Measurements from ENCODE around the gene PTH1R.

The PTH1R gene

GRCh38 chr3:46935989-46936558, 58.6 kb downstream of the PTH1R start:
- H3K27ac ChIP-seq, result peak overlapping the region; percentile 31; the same call in 1 of the 2 replicates
- TF ChIP-seq POLR2AphosphoS5 (IDR thresholded peaks at IDR 0.05; ENCODE audit: borderline replicate concordance, low read depth, low read length) (no peak), EZH2 (IDR thresholded peaks at IDR 0.05) (no peak), FOXP2 (optimal IDR thresholded peaks at IDR 0.05; ENCODE audit: control extremely low read depth, extremely low read length, insufficient read depth) (no peak)

GRCh38 chr3:46936733-46937250, 59.3 kb downstream of the PTH1R start:
- Histone ChIP-seq H3K4me3 (no peak overlapping the region), H3K27ac (no peak overlapping the region), H3K9me3 (ENCODE audit: low read depth, low read length) (no peaks in the 10 kb centered on the region), H3K36me3 (ENCODE audit: insufficient read depth, low read length) (no peaks in the 10 kb centered on the region; the same call in 1 of the 2 replicates), H3K9ac (ENCODE audit: insufficient read length) (no peak overlapping the region)
- DNase-seq (ENCODE audit: low read depth, low spot score), result no peak
- TF ChIP-seq POLR2AphosphoS5 (IDR thresholded peaks at IDR 0.05; ENCODE audit: borderline replicate concordance, low read depth, low read length), result no peak
- TF ChIP-seq EZH2 (IDR thresholded peaks at IDR 0.05), result no peak
- TF ChIP-seq FOXP2 (optimal IDR thresholded peaks at IDR 0.05; ENCODE audit: control extremely low read depth, extremely low read length, insufficient read depth), result no peak

More at GRCh38 chr3:46935989-46936558, 58.6 kb downstream of the PTH1R start:
- no peaks in the 10 kb centered on the region; the same call in 1 of the 2 replicates for H3K36me3 ChIP-seq (ENCODE audit: insufficient read depth, low read length)
- H3K9me3 ChIP-seq (ENCODE audit: low read depth, low read length), result no peaks in the 10 kb centered on the region
- H3K4me3 ChIP-seq, result no peak overlapping the region
- no peak overlapping the region for H3K9ac ChIP-seq (ENCODE audit: insufficient read length)
- DNase-seq (ENCODE audit: low read depth, low spot score), result no peak

- H3K36me3 ChIP-seq (ENCODE audit: insufficient read depth, low read length), result no peaks in the 10 kb centered on the region; the same call in 1 of the 2 replicates
- no peak for TF ChIP-seq FOXP2 (optimal IDR thresholded peaks at IDR 0.05; ENCODE audit: control extremely low read depth, extremely low read length, insufficient read depth)
- no peak for TF ChIP-seq EZH2 (IDR thresholded peaks at IDR 0.05)
- no peak for TF ChIP-seq POLR2AphosphoS5 (IDR thresholded peaks at IDR 0.05; ENCODE audit: borderline replicate concordance, low read depth, low read length)
Observed at GRCh38 chr3:46938118-46938517, 60.6 kb downstream of the PTH1R start.

GRCh38 chr3:46939578-46940445, 62.3 kb downstream of the PTH1R start:
- H3K9ac ChIP-seq (ENCODE audit: insufficient read length), result no peak overlapping the region
- H3K9me3 ChIP-seq (ENCODE audit: low read depth, low read length), result no peaks in the 10 kb centered on the region
- H3K4me3 ChIP-seq, result no peak overlapping the region
- H3K27ac ChIP-seq, result no peak overlapping the region
- H3K36me3 ChIP-seq (ENCODE audit: insufficient read depth, low read length), result no peaks in the 10 kb centered on the region; the same call in 1 of the 2 replicates
- DNase-seq (ENCODE audit: low read depth, low spot score), result no peak
- TF ChIP-seq FOXP2 (optimal IDR thresholded peaks at IDR 0.05; ENCODE audit: control extremely low read depth, extremely low read length, insufficient read depth) (no peak), EZH2 (IDR thresholded peaks at IDR 0.05) (no peak), POLR2AphosphoS5 (IDR thresholded peaks at IDR 0.05; ENCODE audit: borderline replicate concordance, low read depth, low read length) (no peak)

More at GRCh38 chr3:46938118-46938517, 60.6 kb downstream of the PTH1R start:
- H3K9ac ChIP-seq (ENCODE audit: insufficient read length), result no peak overlapping the region
- H3K9me3 ChIP-seq (ENCODE audit: low read depth, low read length), result no peaks in the 10 kb centered on the region
- no peak overlapping the region for H3K27ac ChIP-seq
- H3K4me3 ChIP-seq, result no peak overlapping the region
- DNase-seq (ENCODE audit: low read depth, low spot score), result no peak

- Histone ChIP-seq H3K9me3 (ENCODE audit: low read depth, low read length) (no peaks in the 10 kb centered on the region), H3K4me3 (no peak overlapping the region), H3K27ac (no peak overlapping the region), H3K36me3 (ENCODE audit: insufficient read depth, low read length) (no peaks in the 10 kb centered on the region; the same call in 1 of the 2 replicates), H3K9ac (ENCODE audit: insufficient read length) (no peak overlapping the region)
- TF ChIP-seq POLR2AphosphoS5 (IDR thresholded peaks at IDR 0.05; ENCODE audit: borderline replicate concordance, low read depth, low read length) (no peak), EZH2 (IDR thresholded peaks at IDR 0.05) (no peak), FOXP2 (optimal IDR thresholded peaks at IDR 0.05; ENCODE audit: control extremely low read depth, extremely low read length, insufficient read depth) (no peak)
- DNase-seq (ENCODE audit: low read depth, low spot score), result no peak
Observed at GRCh38 chr3:46942076-46942475, 64.6 kb downstream of the PTH1R start.

GRCh38 chr3:46942481-46943236, 65.1 kb downstream of the PTH1R start:
- Histone ChIP-seq H3K27ac (no peak overlapping the region), H3K9me3 (ENCODE audit: low read depth, low read length) (no peaks in the 10 kb centered on the region), H3K36me3 (ENCODE audit: insufficient read depth, low read length) (no peaks in the 10 kb centered on the region; the same call in 1 of the 2 replicates), H3K9ac (ENCODE audit: insufficient read length) (no peak overlapping the region), H3K4me3 (no peak overlapping the region)
- TF ChIP-seq FOXP2 (optimal IDR thresholded peaks at IDR 0.05; ENCODE audit: control extremely low read depth, extremely low read length, insufficient read depth) (no peak), POLR2AphosphoS5 (IDR thresholded peaks at IDR 0.05; ENCODE audit: borderline replicate concordance, low read depth, low read length) (no peak), EZH2 (IDR thresholded peaks at IDR 0.05) (no peak)
- no peak for DNase-seq (ENCODE audit: low read depth, low spot score)

GRCh38 chr3:46943237-46944187, 66.0 kb downstream of the PTH1R start:
- Histone ChIP-seq H3K36me3 (ENCODE audit: insufficient read depth, low read length) (no peaks in the 10 kb centered on the region; the same call in 1 of the 2 replicates), H3K9ac (ENCODE audit: insufficient read length) (no peak overlapping the region), H3K4me3 (no peak overlapping the region), H3K9me3 (ENCODE audit: low read depth, low read length) (no peaks in the 10 kb centered on the region), H3K27ac (no peak overlapping the region)
- TF ChIP-seq POLR2AphosphoS5 (IDR thresholded peaks at IDR 0.05; ENCODE audit: borderline replicate concordance, low read depth, low read length) (no peak), FOXP2 (optimal IDR thresholded peaks at IDR 0.05; ENCODE audit: control extremely low read depth, extremely low read length, insufficient read depth) (no peak), EZH2 (IDR thresholded peaks at IDR 0.05) (no peak)
- no peak for DNase-seq (ENCODE audit: low read depth, low spot score)
